ENCODE data around the gene RXRA.

The RXRA gene

DNA sequence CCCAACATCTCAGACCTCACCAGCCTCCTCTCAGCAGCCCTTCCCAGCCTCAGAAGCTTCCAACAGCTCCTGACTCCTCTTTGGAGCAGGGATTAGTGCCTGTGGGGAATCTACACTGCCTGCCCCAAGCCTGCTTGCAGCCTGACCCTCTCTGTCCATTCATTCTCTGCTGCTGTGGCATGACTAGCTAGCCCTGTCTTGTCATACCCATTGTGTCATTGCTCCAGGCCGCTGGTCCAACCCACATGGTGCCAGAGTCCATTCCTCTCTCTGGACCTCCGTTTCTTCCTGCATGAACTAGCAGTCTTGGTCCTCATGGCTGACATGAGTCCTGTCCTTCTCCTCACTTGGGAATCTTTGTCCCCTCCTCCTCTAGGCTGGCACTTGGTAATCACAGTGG lies 12.8 kb upstream of the RXRA start:
- DNase-seq: peak; percentile 4

DNA sequence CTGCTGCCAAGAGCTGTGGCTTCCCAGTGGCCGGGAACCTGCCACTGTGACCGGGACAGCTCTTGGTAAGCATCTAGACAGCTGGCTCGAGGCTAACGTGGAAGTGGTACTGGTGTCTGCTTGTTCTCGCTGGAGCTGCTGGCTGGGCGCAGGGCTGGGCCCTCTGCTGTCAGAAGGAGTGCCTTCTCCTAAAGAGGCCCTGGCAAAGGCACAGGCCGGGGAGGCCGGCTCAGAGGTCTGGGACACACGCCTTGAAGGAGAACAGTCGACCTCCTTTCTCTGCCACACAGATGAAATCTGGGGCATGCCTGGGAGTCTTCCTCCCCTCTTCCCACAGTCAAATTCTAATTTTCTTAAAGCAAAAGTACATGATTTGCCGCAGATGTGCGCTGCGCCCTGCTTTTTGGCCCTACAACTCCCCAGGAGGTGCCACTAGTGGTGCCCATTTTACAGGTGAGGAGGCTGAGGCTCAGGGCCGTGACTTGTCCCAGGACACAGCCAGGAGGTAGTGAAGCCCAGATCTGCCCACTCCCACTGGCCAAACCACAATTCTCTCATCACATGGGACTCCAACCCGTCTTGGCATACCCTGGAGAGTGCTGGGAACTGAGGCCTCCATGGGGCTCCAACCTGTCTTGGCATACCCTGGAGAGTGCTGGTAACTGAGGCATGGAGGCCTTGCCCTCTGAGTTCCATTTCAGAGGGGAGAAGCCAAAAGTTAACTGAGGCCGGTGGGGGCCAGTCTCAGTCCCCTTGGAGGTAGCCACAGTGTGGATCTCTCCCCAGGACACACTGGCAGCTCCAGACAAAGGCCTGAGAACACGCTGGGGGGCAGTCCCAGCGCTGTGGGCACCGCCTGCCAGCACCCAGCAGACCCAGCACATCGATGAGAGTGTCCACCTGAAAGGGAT lies 12.0 kb upstream of the RXRA start:
- peak; percentile 16 for DNase-seq

DNA sequence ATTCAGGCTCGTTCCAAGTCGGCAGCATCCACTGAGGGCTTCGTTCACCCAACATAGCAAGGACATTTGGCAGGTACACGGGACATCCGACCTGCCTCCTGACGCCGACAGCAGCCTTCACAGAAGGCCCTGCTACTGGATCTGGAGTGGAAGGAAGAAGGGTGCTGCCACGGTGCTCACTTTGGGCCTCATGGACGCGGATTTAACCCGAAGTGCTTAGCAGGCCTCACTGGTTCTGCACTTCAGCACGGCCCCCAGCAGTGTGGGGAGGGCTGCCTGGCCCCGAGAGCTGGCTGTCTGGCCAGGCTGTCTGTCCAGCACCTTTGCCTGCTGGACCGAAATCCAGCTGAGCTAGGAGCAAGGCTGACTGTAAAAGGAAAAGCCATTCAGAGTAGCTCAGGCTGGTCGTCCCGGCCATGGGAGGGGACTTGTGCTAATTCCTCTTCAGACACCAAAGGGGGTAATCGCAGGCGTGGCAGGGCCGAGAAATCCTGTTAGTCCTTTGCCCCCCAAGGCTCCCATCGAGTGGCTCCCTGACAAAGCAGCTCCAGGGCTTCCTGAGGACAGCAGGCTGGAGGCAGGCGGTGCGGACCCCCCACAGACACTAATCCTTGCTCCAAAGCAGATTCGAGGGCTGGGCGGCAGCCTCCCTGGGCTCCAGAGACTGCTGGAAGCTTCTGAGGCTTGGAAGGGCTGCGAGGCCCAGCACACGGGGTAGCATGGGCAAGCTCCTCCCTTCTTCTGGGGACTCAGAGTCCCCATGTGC lies 11.1 kb upstream of the RXRA start:
- peak; percentile 28 for DNase-seq

DNA sequence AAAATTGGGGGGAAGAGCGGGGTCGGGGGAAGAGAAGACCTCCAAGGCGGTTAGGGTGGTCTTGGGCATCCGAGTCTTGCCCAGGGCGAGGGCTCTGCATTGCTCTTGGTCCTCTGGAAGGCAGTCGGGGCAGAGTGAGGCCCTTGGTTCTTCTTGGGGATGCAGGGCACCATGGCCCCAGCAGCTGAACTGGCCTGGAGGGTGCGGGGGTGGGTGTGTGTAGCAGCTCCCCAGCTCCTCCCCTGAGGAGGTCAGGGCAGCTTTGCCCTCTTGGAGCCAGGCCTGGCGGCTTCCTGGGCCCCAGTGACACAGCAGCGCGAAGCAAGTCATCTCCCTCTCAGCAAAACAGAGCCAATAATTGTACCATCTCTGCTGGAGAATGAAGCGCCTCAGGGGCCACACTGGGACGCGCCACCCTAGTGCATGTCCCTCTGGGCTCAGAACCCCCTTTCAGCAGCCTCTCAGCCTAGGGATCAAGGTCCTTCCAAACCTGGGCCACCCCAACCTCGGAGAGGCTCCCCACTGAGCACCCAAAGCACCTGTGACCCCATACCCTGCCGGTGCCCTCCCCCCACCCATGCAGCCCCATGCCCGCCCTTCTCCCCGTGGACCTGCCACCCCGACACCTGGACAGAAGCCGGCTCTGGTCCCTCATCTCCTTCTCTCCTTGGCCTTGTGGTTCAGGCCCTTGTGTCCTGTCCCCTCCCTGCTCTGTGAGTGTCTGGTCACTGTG lies 10.4 kb upstream of the RXRA start:
- DNase-seq: peak; percentile 31

DNA sequence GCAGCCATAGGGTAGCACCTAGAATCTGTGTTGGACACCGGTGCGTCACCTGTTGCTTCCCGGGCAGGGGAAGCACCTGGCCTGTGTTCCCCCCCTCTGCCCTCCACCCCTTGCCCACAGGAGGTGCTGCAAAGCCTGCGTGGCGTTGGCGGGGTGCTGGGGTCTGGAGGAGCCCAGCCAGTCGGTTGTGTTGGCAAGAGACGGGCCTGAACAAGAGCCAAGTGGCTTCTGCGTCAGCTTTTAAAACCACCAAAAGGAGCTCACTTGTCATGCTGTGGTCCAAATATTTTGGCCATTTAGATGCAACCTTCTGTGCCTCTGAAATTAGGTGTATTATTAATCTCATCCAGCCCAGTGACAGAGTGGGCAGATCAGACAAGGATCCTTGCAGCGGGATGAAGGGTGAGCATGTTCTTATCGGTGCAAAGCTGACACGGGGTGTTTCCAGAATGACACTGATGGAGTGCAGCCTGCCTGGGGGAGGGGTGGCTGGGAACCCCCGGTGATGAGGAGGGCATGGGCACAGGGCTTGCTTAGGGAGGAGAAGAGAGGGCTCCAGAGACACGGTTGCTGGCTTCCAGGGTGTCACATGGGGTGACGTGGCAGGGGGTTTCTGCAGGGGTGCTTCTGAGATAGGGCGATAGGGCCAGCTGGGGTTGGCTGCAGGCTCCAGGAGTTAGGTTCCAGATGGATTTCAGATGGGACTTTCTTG lies 9.7 kb upstream of the RXRA start:
- DNase-seq: peak; percentile 63

DNA sequence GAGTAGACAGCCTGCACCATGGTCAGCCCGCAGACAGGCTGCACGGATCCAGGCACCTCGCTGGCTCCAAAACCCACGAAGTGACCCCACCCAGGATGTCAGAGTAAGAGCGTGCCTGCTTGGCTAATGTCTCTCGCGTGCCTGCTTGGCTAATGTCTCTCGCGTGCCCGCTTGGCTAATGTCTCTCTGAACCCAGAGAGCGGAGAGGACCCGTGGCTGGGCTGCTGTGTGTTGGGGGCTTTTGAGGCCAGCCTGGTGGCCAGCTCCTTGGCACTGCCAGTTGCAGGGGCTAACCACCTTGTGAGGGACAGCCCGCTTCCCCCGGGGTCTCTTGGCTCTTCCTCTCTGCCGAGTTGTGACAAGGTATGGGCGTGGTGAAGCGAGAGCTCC lies 8.9 kb upstream of the RXRA start:
- DNase-seq: no peak

DNA sequence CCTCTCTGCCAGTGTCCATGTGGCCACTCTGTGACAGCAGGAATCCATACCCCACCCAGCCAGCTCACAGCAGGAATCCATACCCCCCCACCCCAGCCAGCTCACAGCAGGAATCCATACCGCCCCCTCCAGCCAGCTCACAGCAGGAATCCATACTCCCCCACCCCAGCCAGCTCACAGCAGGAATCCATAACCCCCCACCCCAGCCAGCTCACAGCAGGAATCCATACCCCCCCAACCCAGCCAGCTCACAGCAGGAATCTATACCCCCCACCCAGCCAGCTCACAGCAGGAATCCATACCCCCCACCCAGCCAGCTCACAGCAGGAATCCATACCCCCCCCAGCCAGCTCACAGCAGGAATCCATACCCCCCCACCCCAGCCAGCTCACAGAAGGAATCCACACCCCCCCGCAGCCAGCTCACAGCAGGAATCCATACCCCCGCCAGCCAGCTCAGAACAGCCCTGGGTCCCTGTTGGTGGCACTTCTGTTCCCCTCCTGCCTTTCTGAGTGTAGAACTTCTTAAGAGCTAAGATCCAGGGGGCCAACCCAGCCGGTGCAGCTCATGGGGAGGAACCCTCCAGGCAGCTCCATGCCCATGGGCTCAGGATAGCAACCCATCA lies 8.4 kb upstream of the RXRA start:
- DNase-seq: peak; percentile 23

DNA sequence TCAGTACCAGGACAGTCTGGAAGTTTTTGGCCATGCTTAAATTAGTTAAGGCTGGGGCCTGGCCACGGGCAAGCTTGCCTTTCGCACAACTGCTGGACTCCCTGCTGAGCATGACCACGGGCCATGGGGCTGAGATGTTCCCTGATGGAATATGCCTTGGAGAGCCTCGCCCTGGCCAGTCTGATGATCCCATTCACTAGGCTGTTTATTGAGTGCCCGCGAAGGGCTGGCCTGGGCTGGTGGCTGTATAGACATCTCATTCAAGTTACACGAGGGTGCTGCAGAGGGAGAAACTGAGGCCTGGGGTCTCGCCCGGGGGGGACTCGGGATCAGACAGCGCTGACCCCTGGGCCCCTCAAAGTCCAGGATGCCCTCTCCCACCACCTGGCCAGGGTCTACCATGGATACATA lies 7.8 kb upstream of the RXRA start:
- DNase-seq: peak; percentile 22

DNA sequence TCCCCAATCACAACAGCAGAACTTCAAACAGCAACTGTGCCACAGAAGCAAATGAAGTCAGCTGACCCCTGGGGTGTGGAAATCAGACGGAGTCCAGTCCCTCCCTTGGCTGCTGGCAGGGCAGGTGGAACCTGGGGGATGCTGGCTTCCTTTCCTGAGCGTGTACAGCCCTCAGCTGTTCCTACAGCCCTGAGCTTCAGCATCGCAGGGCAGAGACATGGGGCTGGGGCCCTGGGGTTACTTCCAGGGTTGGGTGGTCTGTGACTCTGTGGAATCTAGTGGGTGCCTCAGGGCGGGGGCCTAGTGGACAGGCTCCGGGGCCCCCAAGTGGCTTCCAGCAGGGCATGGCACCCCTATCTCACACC lies 7.3 kb upstream of the RXRA start:
- peak; percentile 22 for DNase-seq

DNA sequence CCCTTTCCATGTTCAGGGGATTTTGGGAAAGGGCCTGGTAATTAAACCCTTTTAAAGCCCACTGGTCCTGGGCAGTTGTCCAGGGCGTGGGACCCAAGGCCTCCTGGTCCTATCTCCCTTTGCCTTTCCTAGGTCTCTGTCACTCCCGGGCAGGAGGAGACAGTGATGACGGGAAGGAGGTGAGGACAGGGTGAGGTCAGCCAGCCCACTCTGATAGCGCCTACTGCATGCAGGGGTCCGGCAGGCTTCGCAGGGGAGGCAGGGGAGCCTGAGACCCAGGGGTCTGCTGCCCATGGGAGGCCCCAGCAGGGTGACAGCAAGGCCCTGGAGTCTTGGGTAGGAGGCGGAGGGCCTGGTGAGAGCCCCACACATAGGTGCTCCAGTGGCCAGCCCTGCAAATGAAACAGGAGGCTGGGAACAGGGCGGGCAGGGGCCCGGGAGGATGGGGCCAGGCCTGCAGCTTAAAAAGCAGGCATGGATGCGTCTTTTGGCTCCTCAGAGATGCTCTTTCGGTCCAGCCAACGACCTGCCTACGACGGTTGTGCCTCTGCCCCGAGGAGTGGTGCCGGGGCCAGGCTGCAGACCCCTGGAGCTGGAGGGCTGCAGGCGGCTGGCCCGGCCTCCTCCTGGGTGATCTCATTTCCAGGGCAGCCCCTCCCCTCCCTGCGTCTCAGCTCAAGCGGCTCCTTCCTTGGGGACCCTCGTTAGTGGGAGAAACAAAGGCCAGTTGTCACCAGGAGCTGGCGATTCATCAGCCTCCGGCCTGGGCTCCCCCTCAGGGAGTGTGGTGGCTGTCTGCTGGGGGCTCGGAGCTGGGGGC lies 6.7 kb upstream of the RXRA start:
- peak; percentile 35 for DNase-seq

DNA sequence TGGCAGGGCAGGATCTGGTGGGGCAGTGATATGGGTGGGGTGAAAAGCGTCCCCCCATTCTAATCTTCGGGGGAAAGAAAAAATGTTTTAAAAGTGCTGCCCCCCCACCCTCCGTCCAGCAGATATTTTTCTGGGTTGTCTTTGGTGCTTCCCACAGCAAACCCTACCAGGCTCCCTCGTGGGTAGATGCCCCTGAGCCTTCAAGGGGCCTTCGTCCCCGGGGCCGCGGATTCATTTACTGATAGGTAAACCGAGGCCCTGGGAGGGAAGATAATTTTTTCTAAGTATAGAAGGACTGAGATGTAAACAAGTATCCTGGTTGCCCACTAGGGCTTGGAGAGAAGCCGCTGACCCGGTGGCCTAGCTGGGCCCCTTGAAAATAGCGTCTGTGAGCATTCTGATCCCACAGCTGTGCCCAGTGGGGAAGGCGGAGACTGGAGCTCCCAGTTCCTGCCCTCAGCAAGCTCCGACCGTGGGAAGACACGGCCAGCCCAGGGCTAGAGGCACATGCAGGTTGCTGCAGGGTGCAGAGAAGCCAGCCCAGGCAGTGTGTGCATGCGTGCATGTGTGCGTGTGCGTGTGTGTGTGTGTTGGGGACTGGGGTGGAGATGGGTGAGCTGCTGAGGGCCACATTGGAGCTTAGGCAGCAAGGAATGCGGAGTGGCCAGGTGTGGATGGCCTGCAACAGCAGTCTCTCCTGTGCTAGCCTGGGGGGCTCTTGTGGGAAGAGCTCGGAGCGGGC lies 6.0 kb upstream of the RXRA start:
- peak; percentile 29 for DNase-seq

DNA sequence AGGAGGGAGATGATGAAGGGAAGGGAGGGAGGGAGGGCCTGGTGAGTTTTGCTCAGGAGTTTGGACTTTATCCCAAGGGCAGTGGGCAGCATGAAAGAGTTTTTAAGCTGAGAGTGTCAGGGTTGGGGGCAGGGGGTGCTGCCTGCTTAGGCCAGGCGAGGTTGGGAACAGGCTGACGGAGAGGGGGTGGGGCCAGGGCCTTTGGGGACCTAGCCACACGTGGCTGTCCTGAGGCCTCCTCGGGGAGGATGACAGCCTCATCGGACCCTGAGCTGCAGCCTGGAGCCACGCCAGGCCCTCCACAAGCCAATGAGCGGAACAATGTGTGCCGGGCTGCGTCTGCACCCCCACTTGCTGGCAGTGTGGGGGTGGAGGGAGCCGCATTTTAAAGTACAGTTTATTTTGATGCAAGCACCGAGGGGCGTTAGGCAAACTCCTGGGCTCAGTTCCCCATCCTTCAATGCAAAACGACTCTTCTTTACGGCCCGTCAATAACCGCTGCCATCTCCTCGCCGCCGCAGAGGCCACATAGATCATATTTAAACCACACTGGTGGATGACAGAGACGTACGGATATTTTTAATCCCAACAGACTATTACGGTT lies 5.3 kb upstream of the RXRA start:
- DNase-seq: peak; percentile 34

DNA sequence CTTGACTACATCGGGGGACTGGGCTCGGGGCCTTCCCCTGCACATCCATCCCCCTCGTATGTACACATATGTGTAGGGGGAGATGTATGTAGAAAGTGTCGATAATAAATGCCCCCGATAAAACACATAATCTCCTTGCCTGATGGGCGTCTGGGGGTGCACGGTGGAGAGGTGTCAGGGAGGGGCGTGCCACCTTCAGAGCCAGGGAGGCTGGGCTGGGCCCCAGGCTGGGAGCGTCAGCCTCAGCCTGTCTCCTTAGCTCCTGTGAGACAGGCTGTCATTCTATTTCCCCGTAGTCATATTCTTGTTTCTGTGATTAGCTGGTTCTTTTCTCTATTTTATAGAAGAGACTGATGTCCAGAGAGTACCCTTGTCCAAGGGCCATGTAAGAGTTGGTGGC lies 4.7 kb upstream of the RXRA start:
- no peak for DNase-seq

DNA sequence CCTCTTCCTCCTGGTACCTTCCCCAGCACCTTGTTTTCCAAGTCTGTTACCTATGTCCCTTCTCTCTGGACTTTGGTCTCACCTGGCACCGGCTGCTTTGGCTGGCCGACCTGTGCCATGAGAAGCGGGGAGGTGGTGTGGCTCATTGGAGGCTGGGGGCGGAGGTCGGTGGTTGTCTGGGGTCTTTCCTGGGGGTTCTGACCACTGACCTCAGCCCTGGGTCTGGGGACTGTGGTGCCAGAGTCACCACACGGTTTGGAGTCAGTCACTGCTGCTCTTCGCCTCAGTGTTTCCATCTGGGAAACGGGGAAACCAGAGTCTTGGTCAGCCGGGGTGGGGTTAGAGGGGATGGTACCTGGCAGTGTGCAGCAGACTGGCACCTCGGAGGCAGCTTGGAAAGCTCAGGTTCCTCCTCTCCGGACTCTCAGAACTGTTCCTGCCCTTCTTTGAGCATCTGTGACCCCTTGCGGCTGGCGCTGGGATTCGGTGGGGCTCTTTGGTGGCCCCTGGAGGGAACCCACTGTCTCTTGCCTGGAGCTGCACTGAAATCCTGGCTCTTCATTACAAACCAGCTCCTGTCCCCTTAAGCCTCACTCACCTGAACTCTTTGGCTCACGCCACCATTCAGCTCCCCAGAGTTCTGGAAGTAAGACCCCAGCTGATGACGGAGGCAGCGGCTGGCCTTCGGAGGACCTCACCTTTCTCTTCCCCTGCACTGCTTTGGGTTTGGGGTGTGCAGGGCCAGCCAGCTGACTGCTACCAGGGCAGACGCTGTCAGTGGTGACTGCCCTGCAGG lies 4.1 kb upstream of the RXRA start:
- peak; percentile 13 for DNase-seq

DNA sequence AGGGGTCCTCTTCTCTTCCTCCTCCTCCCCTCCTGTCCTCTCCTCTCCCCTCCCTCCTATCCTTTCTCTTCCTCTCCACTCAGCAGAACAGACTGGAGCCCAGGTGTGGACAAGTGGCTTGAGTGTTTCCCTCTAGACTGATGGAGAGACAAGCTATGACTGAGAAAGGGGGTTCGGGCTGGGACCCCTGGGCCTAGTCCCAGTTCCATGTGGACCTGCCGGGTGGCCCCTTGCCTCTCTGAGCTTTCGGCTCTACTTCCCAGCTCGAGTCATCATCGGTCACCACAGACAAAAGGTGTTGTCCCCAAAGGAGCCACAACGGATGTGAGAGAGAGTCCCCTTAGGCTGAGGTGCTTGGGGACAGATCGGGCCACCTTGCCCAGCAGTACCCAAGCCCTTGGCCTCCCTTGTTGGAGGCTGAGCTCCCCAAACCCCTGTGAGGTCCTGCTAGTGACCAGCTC lies 3.4 kb upstream of the RXRA start:
- DNase-seq: peak; percentile 24

DNA sequence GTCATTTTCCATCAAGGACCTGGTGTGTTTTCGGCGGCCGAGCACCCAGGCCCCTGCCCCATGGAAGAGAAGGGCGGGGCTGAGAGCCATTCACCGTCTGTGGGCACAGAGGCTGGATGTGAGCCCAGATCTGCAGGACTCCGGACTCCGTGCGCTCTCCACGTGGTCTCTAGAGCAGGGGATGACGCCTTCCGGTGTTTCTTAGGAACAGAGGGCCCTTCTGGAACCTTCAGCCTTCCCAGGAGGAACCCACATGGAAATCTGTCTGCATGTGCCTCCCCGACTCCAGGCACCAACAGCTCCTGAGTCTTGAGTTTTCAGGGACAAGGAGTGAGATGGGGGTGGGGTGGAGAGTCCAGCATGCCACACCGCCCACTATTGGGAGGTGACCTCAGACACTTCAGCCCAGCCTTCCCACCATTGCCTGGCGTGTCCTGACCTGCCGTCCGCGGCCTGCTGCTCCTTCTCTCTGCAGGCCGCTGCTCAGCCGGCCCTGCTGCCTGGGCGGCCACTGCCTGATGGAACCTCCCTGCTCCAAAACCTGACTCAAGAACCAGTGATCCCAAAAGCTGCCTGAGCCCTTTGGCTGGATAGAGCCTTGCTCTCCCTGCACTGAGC lies 2.4 kb upstream of the RXRA start:
- peak; percentile 55 for DNase-seq

DNA sequence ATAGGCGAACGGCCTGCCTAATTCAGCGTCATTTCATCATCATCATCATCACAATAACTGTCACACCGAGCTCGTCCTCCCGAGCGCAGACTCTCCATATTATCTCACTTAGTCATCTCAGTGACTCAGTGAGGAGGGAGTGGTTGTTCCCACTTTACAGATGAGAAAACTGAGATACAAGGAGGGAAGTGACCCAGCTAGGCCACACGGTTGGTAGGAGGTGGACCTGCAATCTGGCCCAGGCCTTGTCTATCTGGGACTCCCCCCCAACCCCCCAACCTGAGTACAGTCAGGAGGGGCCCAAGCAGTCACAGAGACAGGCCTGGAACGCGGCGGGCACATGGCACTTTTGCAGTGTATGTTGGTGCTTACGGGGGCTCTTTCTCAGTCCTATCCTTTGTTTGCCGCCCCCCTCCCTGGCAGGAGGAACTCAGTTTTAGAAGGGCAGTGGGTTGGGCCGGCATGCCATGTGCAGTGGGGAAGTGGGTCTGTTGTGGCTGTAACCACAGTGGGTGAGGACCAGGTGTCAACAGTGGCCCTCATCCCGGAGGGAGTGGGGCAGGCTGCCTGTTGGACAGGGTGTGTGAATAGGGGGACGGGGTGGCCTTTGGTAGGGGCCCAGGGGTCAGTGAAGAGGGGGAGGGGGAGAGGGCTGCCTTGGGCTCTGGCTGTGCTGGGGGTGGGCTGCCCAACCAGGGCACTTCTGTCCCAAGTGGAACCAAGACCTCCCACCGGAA lies 1.7 kb upstream of the RXRA start:
- DNase-seq: peak; percentile 36

Measured in right hindlimb (tissue), 1 donor.